ENCODE data around the gene RANBP6.

DNA sequence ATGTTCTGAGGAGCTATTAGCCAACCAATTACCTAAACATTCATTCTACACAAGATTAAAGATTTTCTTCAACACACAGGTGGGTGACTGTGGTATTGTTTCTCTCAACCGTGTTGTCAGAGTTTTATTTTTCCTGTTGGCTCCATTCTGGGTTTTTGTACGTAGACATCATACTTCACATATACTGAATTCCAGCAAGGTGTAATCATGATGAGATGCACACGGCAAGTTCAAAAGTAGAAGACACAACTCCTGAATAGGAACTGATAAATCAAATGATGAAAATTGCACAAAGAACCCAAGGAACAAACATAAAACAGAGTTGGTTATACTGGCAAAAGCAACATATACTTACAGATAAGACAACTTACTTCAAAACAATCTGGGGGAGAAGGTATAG, 40.2 kb upstream of the RANBP6 start:
- TF ChIP-seq POLR2AphosphoS5 (IDR thresholded peaks at IDR 0.05; ENCODE audit: low read depth, low read length): no peak
- TF ChIP-seq POLR2A (IDR thresholded peaks at IDR 0.05; ENCODE audit: low read depth, low read length): no peak
- no peak for TF ChIP-seq TAF1 (IDR thresholded peaks at IDR 0.05; ENCODE audit: low read depth, low read length)
- no peak for TF ChIP-seq SPI1 (IDR thresholded peaks at IDR 0.05; ENCODE audit: low read depth, low read length)
- no peak for TF ChIP-seq PAX5 (IDR thresholded peaks at IDR 0.05; ENCODE audit: insufficient read depth, low read length, severe bottlenecking)
